Pancreas (tissue), 10 donors: ENCODE measurements around the gene SETD1A. TPM values are rescaled to one million over a fixed set of nuclear protein-coding genes. Genes with fewer than 3 reads are reported as not detected.
"Not testable (repeated sequence)": the region's sequence is repeated elsewhere in the genome, so short reads cannot be mapped to it uniquely, and the experiment has no call there.

Experiments used
- ATAC-seq, 4 donors: fragments of 200-7000 bp; cut with Tn5 transposase; one replicate each; pipeline versions ENCODE4 v1.8.0 to v1.9.1; 2020; ENCODE audit warnings: mild to moderate bottlenecking in 4 of 4, moderate library complexity in 4 of 4
- DNase-seq, 6 donors: peaks; one replicate each; pipeline ENCODE4 v3.0.0-alpha.2; 2020
- FAIRE-seq: peaks from 2 replicates; lab custom pipeline; 2012; peaks lifted over from hg19 to GRCh38; lab: Jason Lieb, UNC
- H3K27ac ChIP-seq, 4 donors: fragments of 200-600 bp; sonication (generic); 1 replicate in 3 of 4; 2 replicates in 1 of 4; pipeline versions ENCODE4 v1.5.0 to v1.8.0; 2020
- H3K27me3 ChIP-seq, 4 donors: fragments of 200-600 bp; one replicate each; pipeline ENCODE4 v1.8.0; 2021
- H3K36me3 ChIP-seq, 3 donors: fragments of 200-600 bp; sonication (generic) in 1 of 3; one replicate each; pipeline versions ENCODE4 v1.5.0 to v1.8.0; 2020 to 2021
- H3K4me1 ChIP-seq, 3 donors: fragments of 200-600 bp; one replicate each; pipeline ENCODE4 v1.8.0; 2021
- H3K4me3 ChIP-seq, 4 donors: fragments of 200-600 bp; sonication (generic) in 2 of 4; one replicate each; pipeline versions ENCODE4 v1.5.0 to v1.8.0; 2020 to 2021
- H3K9me3 ChIP-seq, 4 donors: fragments of 200-600 bp; one replicate each; pipeline ENCODE4 v1.8.0; 2021
- CTCF ChIP-seq, 4 donors: fragments of 200-600 bp; sonication (generic) in 3 of 4; IDR thresholded peaks; one replicate each; pipeline versions ENCODE4 v1.5.0 to v1.8.0; 2021; ENCODE audit warnings: antibody characterized with exemption in 4 of 4
- WGBS, 2 donors: extraction: QIAGEN DNeasy Blood & Tissue Kit; methylation state at CpG; one replicate each; pipeline ENCODE4 v1.1.7; 2013; 5-methylcytosine and 5-hydroxymethylcytosine counted together
- intact Hi-C, 3 donors: fragments of 100-400 bp; cut with DNase I; formaldehyde crosslinking; loops; one replicate each; pipeline versions ENCODE4 v1.11.1 to v1.14.2; 2022
- polyA plus RNA-seq, 2 donors: library from polyadenylated mRNA; stranded (reverse); fragments of 200-250 nt; gene quantifications; one replicate each; pipeline ENCODE4 v1.2.3, GENCODE V29; 2013
- total RNA-seq, 6 donors: library from RNA; stranded (reverse); fragmentation: NEBNext Ultra II Directional in 4 of 6; extraction: Animal tissue kit (Norgen Biotek cat#: 25700) in 4 of 6; gene quantifications; one replicate each; pipeline versions ENCODE4 v1.2.1 to v1.2.4, GENCODE V29; 2021 to 2023
- donor health status: healthy with polysubstance abuse.
- donor health status: DM: no; HTN: no; CAD: no; lungs with moderate emphysema.
- donor health status: DM: no; HTN: no; CAD: no.
- donor health status: control.
- donor health status: control.
- donor health status: Bipolar disorder and iron deficiency.
- donor health status: DM: yes; HTN: yes; CAD: no.
- donor health status: DM: no; HTN: no; CAD: no.
- donor health status: DM: no; HTN: no; CAD: no.
- donor health status: DM: yes; HTN: yes; CAD: no.

Gene SETD1A
- total and polyA plus RNA-seq, 8 donors: 6.5 to 17.9 (median 8.5) TPM

DNA sequence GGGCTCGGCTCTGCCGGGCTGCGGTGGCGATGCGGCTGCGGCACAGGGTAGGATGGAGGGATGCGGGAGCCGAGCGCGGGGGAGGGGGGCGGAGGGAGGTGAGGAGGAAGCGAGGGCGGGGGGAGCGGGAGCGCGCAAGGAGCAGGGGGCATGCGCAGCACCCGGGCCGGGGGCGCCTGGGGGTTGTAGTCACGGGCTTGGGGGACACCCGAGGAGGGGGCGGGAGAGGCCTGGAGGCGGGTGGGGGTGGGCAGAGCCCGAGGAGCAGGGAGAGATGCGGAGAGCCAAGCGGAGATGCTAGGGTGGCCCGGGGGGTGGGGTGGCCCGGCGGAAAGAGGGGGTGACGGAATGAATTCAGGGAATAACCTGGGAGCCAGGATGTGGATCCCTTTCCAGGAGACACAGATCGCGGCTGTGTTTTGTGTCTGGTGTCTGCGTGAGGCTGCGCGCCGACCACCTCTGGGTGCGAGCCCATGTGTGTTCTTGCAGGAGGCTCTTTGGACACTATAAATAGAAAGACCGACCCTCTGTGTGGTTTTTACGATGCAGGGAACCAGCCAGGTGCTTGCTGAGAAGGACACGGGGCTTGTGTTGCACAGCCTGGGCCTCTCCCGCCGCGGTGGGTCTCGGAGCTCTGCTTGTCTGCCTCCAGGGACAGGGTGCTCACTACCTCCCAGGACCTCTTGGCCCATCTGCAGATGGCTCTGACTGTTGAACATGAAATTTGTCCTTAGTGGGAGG is 53.2 kb downstream of the SETD1A start, which contains the start of gene STX1B:
STX1B (minus strand) TSS at position 54 of the 741 bp plus-strand sequence. CDS start 242 bp downstream, outside the sequence.
- Histone ChIP-seq H3K36me3 (no peaks in the 10 kb centered on the region), H3K9me3 (no peaks in the 10 kb centered on the region), H3K27me3 (no peaks in the 10 kb centered on the region), H3K27ac (no peak within 1 kb of the TSS), H3K4me3 (no peak within 1 kb of the TSS), H3K4me1 (no peaks in the 10 kb centered on the region)
- FAIRE-seq: no peak
- WGBS, 2 donors: 11 to 13% methylated on average over 27 to 44 of the region's 45 CpGs
- TF ChIP-seq CTCF (IDR thresholded peaks at IDR 0.05): no peak
- intact Hi-C loops: no loop called here
- no peak for ATAC-seq
- DNase-seq: peak in 1 of 6 donors; percentile 55

DNA sequence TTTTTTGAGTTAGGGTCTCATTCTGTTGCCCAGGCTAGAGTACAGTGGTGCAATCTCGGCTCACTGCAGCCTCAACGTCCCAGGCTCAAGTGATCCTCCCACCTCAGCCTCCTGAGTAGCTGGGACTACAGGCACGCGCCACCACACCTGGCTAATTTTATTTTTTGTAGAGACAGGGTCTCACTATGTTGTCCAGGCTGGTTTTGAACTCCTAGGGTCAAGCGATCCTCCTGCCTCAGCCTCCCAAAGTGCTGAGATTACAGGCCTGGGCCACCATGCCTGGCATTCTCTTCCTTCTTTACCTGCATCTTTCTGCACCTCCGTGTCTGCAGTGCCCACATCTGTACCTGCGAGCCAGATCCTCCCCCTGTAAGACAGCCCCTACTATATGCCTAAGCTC is 54.3 kb downstream of the SETD1A start:
- H3K4me3 ChIP-seq, DNase-seq, FAIRE-seq, H3K9me3 ChIP-seq, H3K27ac ChIP-seq, ATAC-seq, H3K27me3 ChIP-seq, H3K4me1 ChIP-seq, H3K36me3 ChIP-seq, intact Hi-C loops: not testable (repeated sequence)
- 64 to 67% methylated on average over 7 of the region's 7 CpGs for WGBS, 2 donors

GRCh38 chr16:31013292-31013691 is 55.7 kb downstream of the SETD1A start:
- FAIRE-seq, H3K36me3 ChIP-seq, H3K4me3 ChIP-seq, H3K4me1 ChIP-seq, DNase-seq, ATAC-seq, H3K27me3 ChIP-seq, intact Hi-C loops, H3K27ac ChIP-seq, H3K9me3 ChIP-seq: not testable (repeated sequence)

DNA sequence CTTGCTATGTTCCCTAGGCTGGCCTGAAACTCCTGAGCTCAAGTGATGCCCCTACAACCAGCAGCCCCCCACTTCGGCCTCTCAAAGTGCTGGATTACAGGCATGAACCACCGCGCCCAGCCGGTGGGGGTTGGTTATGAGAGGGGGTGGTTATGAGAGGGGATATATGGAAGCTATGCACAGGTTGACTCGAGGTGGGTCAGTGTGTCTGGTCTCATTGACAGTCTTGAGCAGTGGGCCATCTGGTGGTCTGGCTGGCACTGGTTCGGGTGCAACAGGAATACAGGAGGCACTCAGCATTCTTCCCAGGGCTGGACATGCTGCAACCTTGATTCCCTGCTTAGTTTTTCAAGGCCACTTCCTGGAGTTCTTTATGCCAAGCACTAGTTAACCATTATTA is 58.5 kb downstream of the SETD1A start:
- H3K9me3 ChIP-seq: no peaks in the 10 kb centered on the region
- TF ChIP-seq CTCF (IDR thresholded peaks at IDR 0.05): no peak
- H3K27ac ChIP-seq: peak overlapping the region in 2 of 4 donors; percentile 59 to 60
- WGBS, 2 donors: 57 to 60% methylated on average over 6 of the region's 6 CpGs
- FAIRE-seq (no peak), ATAC-seq (peak; percentile 50 to 97 (median 90)), DNase-seq (peak in 3 of 6 donors; percentile 27 to 40 (median 38))
- H3K4me1 ChIP-seq: peaks cover 0 to 9% (median 0%) of the 10 kb centered on the region in 3 donors
- intact Hi-C loops: no loop called here
- H3K4me3 ChIP-seq: no peak overlapping the region
- no peaks in the 10 kb centered on the region for H3K27me3 ChIP-seq
- no peaks in the 10 kb centered on the region for H3K36me3 ChIP-seq

DNA sequence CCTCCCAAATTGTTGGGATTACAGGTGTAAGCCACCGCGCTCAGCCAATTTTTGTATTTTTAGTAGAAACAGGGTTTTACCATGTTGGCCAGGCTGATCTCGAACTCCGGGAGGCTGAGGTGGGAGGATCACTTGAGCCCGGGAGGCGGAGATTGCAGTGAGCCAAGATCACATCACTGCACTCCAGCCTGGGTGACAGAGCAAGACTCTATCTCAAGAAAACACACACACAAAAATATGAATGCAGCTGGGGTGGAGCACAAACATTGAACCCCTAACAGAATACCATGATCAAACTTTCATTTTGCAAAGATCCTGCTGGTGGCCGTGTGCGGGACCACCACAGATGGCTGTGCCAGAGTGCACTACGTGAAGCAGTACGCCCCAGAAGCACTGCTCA is 60.2 kb downstream of the SETD1A start:
- H3K36me3 ChIP-seq, ATAC-seq, FAIRE-seq, DNase-seq, H3K27ac ChIP-seq, H3K27me3 ChIP-seq, H3K4me3 ChIP-seq, H3K4me1 ChIP-seq, intact Hi-C loops, H3K9me3 ChIP-seq: not testable (repeated sequence)
- 88 to 91% methylated on average over 10 of the region's 10 CpGs for WGBS, 2 donors

DNA sequence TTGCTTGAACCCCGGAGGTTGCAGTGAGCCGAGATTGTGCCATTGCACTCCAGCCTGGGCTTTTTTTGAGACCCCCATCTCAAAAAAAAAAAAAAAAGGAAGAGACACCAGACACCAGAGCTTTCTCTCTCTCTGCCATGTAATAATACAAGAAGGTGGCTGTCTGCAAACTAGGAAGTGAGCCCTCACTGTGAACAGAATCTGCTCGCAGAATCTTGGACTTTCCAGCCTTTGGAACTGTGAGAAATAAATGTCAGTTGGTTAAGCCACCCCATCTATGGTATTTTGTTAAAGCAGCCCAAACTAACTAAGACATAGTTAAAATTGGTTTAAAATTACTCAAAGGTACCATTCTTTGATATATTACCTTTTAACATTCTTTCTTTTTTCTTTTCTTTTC is 63.0 kb downstream of the SETD1A start:
- ATAC-seq: no peak
- H3K36me3 ChIP-seq: no peaks in the 10 kb centered on the region
- no peak overlapping the region for H3K4me3 ChIP-seq
- no peaks in the 10 kb centered on the region for H3K9me3 ChIP-seq
- no peak for DNase-seq
- 90 to 94% methylated on average over 3 of the region's 3 CpGs for WGBS, 2 donors
- FAIRE-seq: no peak
- H3K27me3 ChIP-seq: no peaks in the 10 kb centered on the region
- no peak for TF ChIP-seq CTCF (IDR thresholded peaks at IDR 0.05)
- intact Hi-C loops: no loop called here
- no peak overlapping the region for H3K27ac ChIP-seq
- peaks cover 0 to 9% (median 0%) of the 10 kb centered on the region in 3 donors for H3K4me1 ChIP-seq
